ENCODE data around the gene ABLIM3.

DNA sequence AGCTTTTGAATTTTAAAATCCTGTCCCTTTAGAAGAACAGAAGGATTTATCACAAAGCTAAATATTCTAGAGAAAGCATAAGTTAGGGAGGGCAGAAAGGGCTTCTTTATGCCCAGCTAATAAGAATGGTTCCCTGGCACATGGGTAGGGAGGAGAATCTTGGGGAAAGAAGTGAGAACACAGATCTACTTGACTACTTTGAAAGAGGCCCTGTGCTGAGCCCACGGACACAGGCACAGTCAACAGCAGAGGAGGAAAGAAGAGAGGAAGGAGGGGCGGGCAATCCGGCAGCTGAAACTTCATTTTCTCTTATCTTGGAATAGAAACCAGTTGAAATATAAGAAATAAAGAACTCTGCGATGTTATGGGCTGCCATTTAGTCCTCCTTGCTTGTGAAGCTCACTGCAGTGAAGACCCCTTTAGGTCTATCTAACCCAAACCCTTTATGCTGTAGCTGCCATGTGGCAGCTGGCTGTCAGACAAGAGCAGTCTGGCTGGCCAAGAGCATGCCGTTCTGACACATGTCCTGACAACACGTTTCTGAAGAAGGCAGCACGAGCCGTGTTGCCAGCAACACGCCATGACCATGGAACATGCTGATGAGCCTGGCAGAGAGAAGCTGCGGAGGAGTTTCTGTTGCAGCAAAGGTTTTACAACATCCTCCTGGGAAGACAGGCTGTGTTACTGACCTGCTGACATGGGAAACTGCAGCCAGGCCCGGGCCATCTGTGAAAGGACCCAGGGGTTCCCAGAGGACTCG, 34.2 kb downstream of the ABLIM3 start:
- TF ChIP-seq CEBPG (CRISPR knock-in tag; IDR thresholded peaks at IDR 0.05), result no peak
- no peak for TF ChIP-seq CEBPG (tag; conservative IDR thresholded peaks at IDR 0.05 in 1 of 2, IDR thresholded peaks at IDR 0.05 in 1 of 2)
- no peak for TF ChIP-seq CEBPB (tag; IDR thresholded peaks at IDR 0.05)
- no peak for TF ChIP-seq TSHZ1 (CRISPR knock-in tag; IDR thresholded peaks at IDR 0.05)
- no peak for TF ChIP-seq CTCF (IDR thresholded peaks at IDR 0.05 in 2 of 3, conservative IDR thresholded peaks at IDR 0.05 in 1 of 3; ENCODE audit: insufficient read depth in 2 of 3, low read depth in 1 of 3, low read length in 3 of 3)
- TF ChIP-seq MAFK (IDR thresholded peaks at IDR 0.05; ENCODE audit: low read length), result no peak

Data from K562 (cell line).